H1 (cell line): Measurements from ENCODE around the gene BCL11A. TPM values are rescaled to one million over a fixed set of nuclear protein-coding genes. Genes with fewer than 3 reads are reported as not detected.

Experiments used
- CTCF ChIA-PET: fragments of 300-600 bp; sonication (Branson Sonifier 250); formaldehyde crosslinking; loops from one replicate; lab custom pipeline; 2021; ENCODE audit not compliant: partially characterized antibody; lab: Charles Lee
- POLR2A ChIA-PET: fragments of 300-600 bp; sonication (Branson Sonifier 250); formaldehyde crosslinking; loops from one replicate; lab custom pipeline; 2021; ENCODE audit warnings: inconsistent platforms; ENCODE audit not compliant: partially characterized antibody; lab: Charles Lee
- DNase-seq, 2 experiments: peaks; one replicate each; pipeline versions ENCODE4 v3.0.0 to v3.0.0-alpha.2; 2010 to 2022; ENCODE audit warnings: low spot score in 2 of 2, low read depth in 1 of 2, mixed read lengths in 1 of 2
- FAIRE-seq: peaks from 2 replicates; lab custom pipeline; 2011; peaks lifted over from hg19 to GRCh38; lab: Jason Lieb, UNC
- H2AFZ ChIP-seq: 2 replicates; pipeline ENCODE4 v1.8.1; 2012; ENCODE audit warnings: low read length, inconsistent platforms
- H2AK5ac ChIP-seq: 2 replicates; pipeline ENCODE4 v1.6.1; 2013; ENCODE audit warnings: low read depth, low read length
- H2BK120ac ChIP-seq: replicated peaks from 2 replicates; pipeline ENCODE3; 2013; ENCODE audit warnings: low read depth, low read length, inconsistent platforms
- H2BK12ac ChIP-seq: 2 replicates; pipeline ENCODE4 v1.6.1; 2013; ENCODE audit warnings: low read depth, low read length
- H2BK15ac ChIP-seq: 2 replicates; pipeline ENCODE4 v1.6.1; 2013; ENCODE audit warnings: low read length
- H2BK20ac ChIP-seq: 2 replicates; pipeline ENCODE4 v1.6.1; 2013; ENCODE audit warnings: low read length
- H2BK5ac ChIP-seq: 2 replicates; pipeline ENCODE4 v1.6.1; 2013; ENCODE audit warnings: low read depth, low read length
- H3K14ac ChIP-seq: 2 replicates; pipeline ENCODE4 v1.6.1; 2013; ENCODE audit warnings: inconsistent platforms; ENCODE audit not compliant: insufficient read length
- H3K18ac ChIP-seq: 2 replicates; pipeline ENCODE4 v1.6.1; 2013; ENCODE audit warnings: low read length; ENCODE audit errors: extremely low read depth
- H3K23ac ChIP-seq: 2 replicates; pipeline ENCODE4 v1.6.1; 2013; ENCODE audit warnings: inconsistent platforms; ENCODE audit not compliant: insufficient read length
- H3K23me2 ChIP-seq: 2 replicates; pipeline ENCODE4 v1.6.1; 2013; ENCODE audit warnings: low read depth, low read length
- H3K27ac ChIP-seq: 2 replicates; pipeline ENCODE4 v1.6.1; 2011; ENCODE audit warnings: low read depth, low read length, inconsistent platforms
- H3K27me3 ChIP-seq, 4 experiments: replicated peaks in 1 of 4; 1 replicate in 1 of 4; 2 replicates in 3 of 4; pipeline versions ENCODE4 v1.6.1 to v1.8.1; 2011 to 2013; ENCODE audit warnings: low read length in 3 of 4, mild to moderate bottlenecking in 3 of 4, inconsistent platforms in 2 of 4, mixed read lengths in 2 of 4, moderate library complexity in 1 of 4; ENCODE audit not compliant: control insufficient read depth in 3 of 4, insufficient read depth in 3 of 4; ENCODE audit errors: extremely low read depth in 1 of 4
- H3K36me3 ChIP-seq, 4 experiments: 2 replicates each; pipeline versions ENCODE4 v1.6.1 to v1.8.1; 2011 to 2013; ENCODE audit warnings: mild to moderate bottlenecking in 4 of 4, low read length in 3 of 4, moderate library complexity in 2 of 4, control low read depth in 1 of 4, inconsistent platforms in 1 of 4; ENCODE audit not compliant: insufficient read depth in 4 of 4, control insufficient read depth in 2 of 4
- H3K4ac ChIP-seq: replicated peaks from 2 replicates; pipeline ENCODE3; 2013; ENCODE audit warnings: low read length, low read depth, mixed read lengths, inconsistent platforms; ENCODE audit not compliant: insufficient read length
- H3K4me1 ChIP-seq, 4 experiments: replicated peaks in 1 of 4; 1 replicate in 1 of 4; 2 replicates in 3 of 4; pipeline versions ENCODE4 v1.6.1 to v1.8.1; 2011 to 2013; ENCODE audit warnings: low read length in 3 of 4, inconsistent platforms in 2 of 4, mixed read lengths in 1 of 4; ENCODE audit not compliant: insufficient read depth in 4 of 4, control insufficient read depth in 3 of 4
- H3K4me2 ChIP-seq, 2 experiments: 2 replicates each; pipeline versions ENCODE4 v1.6.1 to v1.8.1; 2011 to 2013; ENCODE audit warnings: low read depth in 2 of 2, low read length in 2 of 2, control low read depth in 1 of 2, inconsistent platforms in 1 of 2, mild to moderate bottlenecking in 1 of 2; ENCODE audit not compliant: insufficient read depth in 1 of 2
- H3K4me3 ChIP-seq, 4 experiments: fragments of 200-600, 300-600 bp in 1 of 4; sonication (generic), shearing (Covaris generic), sonication (Bioruptor Twin) in 1 of 4; 2 replicates each; pipeline versions ENCODE4 v1.5.1 to v1.8.1; 2011 to 2016; ENCODE audit warnings: low read length in 4 of 4, low read depth in 3 of 4, control low read depth in 2 of 4, inconsistent platforms in 2 of 4, mild to moderate bottlenecking in 2 of 4, mixed read lengths in 1 of 4, moderate library complexity in 1 of 4; ENCODE audit not compliant: insufficient read depth in 2 of 4; ENCODE audit errors: extremely low read depth in 1 of 4
- H3K56ac ChIP-seq: replicated peaks from 2 replicates; pipeline ENCODE3; 2013; ENCODE audit warnings: low read depth, mild to moderate bottlenecking, mixed read lengths, low read length, inconsistent platforms; ENCODE audit not compliant: insufficient read length
- H3K79me1 ChIP-seq: 2 replicates; pipeline ENCODE4 v1.6.1; 2013; ENCODE audit warnings: low read depth, low read length, control low read depth
- H3K79me2 ChIP-seq, 2 experiments: 2 replicates each; pipeline versions ENCODE4 v1.6.1 to v1.8.1; 2012 to 2013; ENCODE audit warnings: low read length in 2 of 2, mild to moderate bottlenecking in 2 of 2, inconsistent platforms in 1 of 2; ENCODE audit not compliant: insufficient read depth in 2 of 2, control insufficient read depth in 1 of 2
- H3K9ac ChIP-seq, 4 experiments: replicated peaks in 1 of 4; 1 replicate in 1 of 4; 2 replicates in 3 of 4; pipeline versions ENCODE4 v1.6.1 to v1.8.1; 2011 to 2013; ENCODE audit warnings: low read depth in 3 of 4, low read length in 3 of 4, control low read depth in 2 of 4, mild to moderate bottlenecking in 2 of 4, moderate library complexity in 2 of 4, inconsistent platforms in 1 of 4; ENCODE audit errors: extremely low read depth in 1 of 4
- H3K9me3 ChIP-seq, 2 experiments: 2 replicates each; pipeline versions ENCODE4 v1.6.1 to v1.8.1; 2012 to 2013; ENCODE audit warnings: mild to moderate bottlenecking in 2 of 2, moderate library complexity in 2 of 2, control low read depth in 1 of 2, inconsistent platforms in 1 of 2, low read depth in 1 of 2, low read length in 1 of 2, mixed read lengths in 1 of 2; ENCODE audit not compliant: insufficient read depth in 2 of 2
- H4K20me1 ChIP-seq, 2 experiments: replicated peaks in 1 of 2; 2 replicates each; pipeline versions ENCODE3 to v1.8.1; 2011 to 2013; ENCODE audit warnings: inconsistent platforms in 2 of 2, low read length in 2 of 2, mild to moderate bottlenecking in 1 of 2; ENCODE audit not compliant: insufficient read depth in 2 of 2, control insufficient read depth in 1 of 2
- H4K5ac ChIP-seq: 2 replicates; pipeline ENCODE4 v1.6.1; 2013; ENCODE audit warnings: low read length, low read depth, mixed read lengths, inconsistent platforms; ENCODE audit not compliant: insufficient read length
- H4K8ac ChIP-seq: 2 replicates; pipeline ENCODE4 v1.8.0; 2013; ENCODE audit warnings: mild to moderate bottlenecking, moderate library complexity, low read length, inconsistent platforms; ENCODE audit not compliant: insufficient read depth; ENCODE audit errors: extremely low read depth
- H4K91ac ChIP-seq: replicated peaks from 2 replicates; pipeline ENCODE3; 2013; ENCODE audit warnings: low read length, mixed read lengths, inconsistent platforms; ENCODE audit not compliant: insufficient read length
- ASH2L ChIP-seq: fragments of 200-600, 300-600 bp; sonication (generic); IDR thresholded peaks from one replicate; pipeline ENCODE4 v1.7.1; 2017; ENCODE audit warnings: low read length
- GTF2F1 ChIP-seq: IDR thresholded peaks from 2 replicates; pipeline ENCODE4 v1.6.1; 2012; ENCODE audit warnings: low read depth, low read length, improper control_type of control experiment, borderline replicate concordance
- YY1 ChIP-seq: IDR thresholded peaks from 2 replicates; pipeline ENCODE4 v1.6.1; 2011; ENCODE audit warnings: low read depth, mild to moderate bottlenecking, low read length
- WGBS, 2 experiments: shearing (Covaris generic) in 1 of 2; methylation state at CpG; one replicate each; pipeline versions ENCODE4 v1.1.6 to v1.1.7; 2013 to 2015; ENCODE audit warnings: low lambda C conversion rate in 2 of 2, mixed read lengths in 2 of 2, inconsistent platforms in 1 of 2, low coverage in 1 of 2, missing lambda C conversion rate in 1 of 2; ENCODE audit not compliant: insufficient replicate concordance in 2 of 2, insufficient coverage in 1 of 2, insufficient read length in 1 of 2; ENCODE audit errors: extremely low coverage in 1 of 2, missing lambda C conversion rate in 1 of 2; 5-methylcytosine and 5-hydroxymethylcytosine counted together
- polyA plus RNA-seq, 7 experiments: library from polyadenylated mRNA; depleted of rRNA in 3 of 7; stranded (reverse) in 5 of 7; unstranded in 2 of 7; fragments of >200 nt in 5 of 7; fragments of 200-250 nt in 2 of 7; gene quantifications; 1 replicate in 5 of 7; 2 replicates in 1 of 7; 4 replicates in 1 of 7; pipeline versions ENCODE4 v1.2.1 to v1.2.3, GENCODE V29; 2011 to 2013; ENCODE audit warnings: missing spikeins in 2 of 7, mixed read lengths in 2 of 7
- total RNA-seq: library from RNA; stranded (reverse); fragmentation: NEBNext Ultra II Directional; extraction: Animal tissue kit (Norgen Biotek cat#: 25700); gene quantifications from 2 replicates; pipeline ENCODE4 v1.2.1, GENCODE V29; 2021

The BCL11A gene
- total and polyA plus RNA-seq, 2 of the 8 experiments (the other 6 are each of a cell fraction or from before 2014, with no cell fraction given): 11.9 to 59.3 TPM

- H3K23me2 ChIP-seq: peaks cover 4% of the 10 kb centered on the region; the same call in 1 of the 2 replicates
- FAIRE-seq: no peak
- no peak overlapping the region; a peak in 1 of 7 replicates for H3K9ac ChIP-seq
- peaks cover 10 to 99% of the 10 kb centered on the region in 2 experiments; a peak in 3 of 4 replicates for H3K79me2 ChIP-seq
- H3K4me2 ChIP-seq: peak overlapping the region; percentile 67 to 79
- no peak overlapping the region for H3K23ac ChIP-seq
- peak overlapping the region; percentile 92 for H2AK5ac ChIP-seq
- H3K36me3 ChIP-seq: peaks cover 0 to 26% (median 0%) of the 10 kb centered on the region in 4 experiments; a peak in 3 of 8 replicates
- no peak overlapping the region for H4K5ac ChIP-seq
- H2BK15ac ChIP-seq: peak overlapping the region; percentile 63; the same call in 1 of the 2 replicates
- 0 out of 2 replicates have a peak overlapping the region, but pooled peaks have one; percentile 50 for H3K27ac ChIP-seq
- H3K4ac ChIP-seq: no peak overlapping the region
- no peak overlapping the region for H4K8ac ChIP-seq
- no peak overlapping the region for H3K14ac ChIP-seq
- H2BK12ac ChIP-seq: peak overlapping the region; percentile 96
- peak overlapping the region; percentile 96 for H3K18ac ChIP-seq
- H3K4me1 ChIP-seq: peaks cover 11 to 52% (median 37%) of the 10 kb centered on the region in 4 experiments
- 79% methylated on average over 9 of the region's 9 CpGs; no CpG with 5 or more reads in 1 of the 2 experiments for WGBS, 2 experiments
- H2BK120ac ChIP-seq: no peak overlapping the region
- no peak overlapping the region for H2AFZ ChIP-seq
- H2BK5ac ChIP-seq: peak overlapping the region; percentile 85
- H4K91ac ChIP-seq: peak overlapping the region; percentile 75
- H4K20me1 ChIP-seq: peaks cover 5 to 14% of the 10 kb centered on the region in 2 experiments
- H3K9me3 ChIP-seq: no peaks in the 10 kb centered on the region
- peak overlapping the region; percentile 35 for H3K56ac ChIP-seq
- ChIA-PET POLR2A (interaction anchor here (0.7 to 2.0 kb wide), 6 partner anchors 9 to 28 kb away, joined by 3 to 9 read pairs (median 4); no protein-coding TSS in a partner anchor), CTCF (interaction anchor here (1.3 to 2.3 kb wide), 5 partner anchors 9 to 184 kb away, joined by 5 to 7 read pairs (median 7); no protein-coding TSS in a partner anchor)
- peak overlapping the region; percentile 87; the same call in 1 of the 2 replicates for H2BK20ac ChIP-seq
- H3K79me1 ChIP-seq: peaks cover 19% of the 10 kb centered on the region
- no peaks in the 10 kb centered on the region for H3K27me3 ChIP-seq
- peak overlapping the region in 1 of 4 experiments; percentile 36; a peak in 2 of 8 replicates for H3K4me3 ChIP-seq
- peak in 1 of 2 experiments; percentile 57 for DNase-seq
- TF ChIP-seq ASH2L: peak; percentile 6
- no peak for TF ChIP-seq GTF2F1
- 0 out of 2 replicates have a peak, but pooled peaks have one; percentile 47 for TF ChIP-seq YY1
These were observed 32.4 kb downstream of the BCL11A start for GRCh38 chr2:60520917-60521539.
